Peyer's patch (tissue), 4 donors: ENCODE measurements around the gene C6orf47. TPM values are rescaled to one million over a fixed set of nuclear protein-coding genes. Genes with fewer than 3 reads are reported as not detected.

Experiments used
- DNase-seq, 3 donors: peaks; one replicate each; pipeline ENCODE4 v3.0.0-alpha.2; 2017 to 2019
- H3K27ac ChIP-seq, 4 donors: fragments of 200-600 bp; sonication (generic); one replicate each; pipeline ENCODE4 v1.5.1; 2016 to 2019
- H3K27me3 ChIP-seq, 2 donors: fragments of 200-600 bp; sonication (generic); one replicate each; pipeline ENCODE4 v1.5.1; 2019
- H3K36me3 ChIP-seq, 3 donors: fragments of 200-600 bp; sonication (generic); one replicate each; pipeline ENCODE4 v1.5.1; 2016 to 2019
- H3K4me1 ChIP-seq, 4 donors: fragments of 200-600 bp; sonication (generic); one replicate each; pipeline ENCODE4 v1.5.1; 2016 to 2019
- H3K4me3 ChIP-seq, 4 donors: fragments of 200-600 bp; sonication (generic); 1 replicate in 3 of 4; 2 replicates in 1 of 4; pipeline ENCODE4 v1.5.1; 2016 to 2019; ENCODE audit warnings: mild to moderate bottlenecking in 1 of 4
- H3K9me3 ChIP-seq, 4 donors: fragments of 200-600 bp; sonication (generic); one replicate each; pipeline ENCODE4 v1.5.1; 2016 to 2019; ENCODE audit warnings: mild to moderate bottlenecking in 1 of 4
- POLR2A ChIP-seq, 2 donors: fragments of 450-650 bp; IDR thresholded peaks; one replicate each; pipeline ENCODE4 v1.5.1; 2017; ENCODE audit warnings: antibody characterized with exemption in 2 of 2, mild to moderate bottlenecking in 2 of 2, moderate library complexity in 2 of 2
- total RNA-seq, 4 donors: library from RNA; depleted of rRNA; stranded (reverse); fragments of >200 nt; gene quantifications; one replicate each; pipeline ENCODE4 v1.1.0, GENCODE V29; 2016
- TF ChIP-seq, protein P1 (sequence below), 6 experiments: fragments of 450-650 bp in 4 of 6; fragments of 200-600 bp in 2 of 6; sonication (generic) in 1 of 6; IDR thresholded peaks; one replicate each; pipeline ENCODE4 v1.5.1; 2017 to 2019; ENCODE audit warnings: antibody characterized with exemption in 6 of 6, mild to moderate bottlenecking in 3 of 6, moderate library complexity in 1 of 6

C6orf47 gene
- total RNA-seq, 4 donors from 2014 or later, result 26.4 to 46.7 (median 37.2) TPM

DNA sequence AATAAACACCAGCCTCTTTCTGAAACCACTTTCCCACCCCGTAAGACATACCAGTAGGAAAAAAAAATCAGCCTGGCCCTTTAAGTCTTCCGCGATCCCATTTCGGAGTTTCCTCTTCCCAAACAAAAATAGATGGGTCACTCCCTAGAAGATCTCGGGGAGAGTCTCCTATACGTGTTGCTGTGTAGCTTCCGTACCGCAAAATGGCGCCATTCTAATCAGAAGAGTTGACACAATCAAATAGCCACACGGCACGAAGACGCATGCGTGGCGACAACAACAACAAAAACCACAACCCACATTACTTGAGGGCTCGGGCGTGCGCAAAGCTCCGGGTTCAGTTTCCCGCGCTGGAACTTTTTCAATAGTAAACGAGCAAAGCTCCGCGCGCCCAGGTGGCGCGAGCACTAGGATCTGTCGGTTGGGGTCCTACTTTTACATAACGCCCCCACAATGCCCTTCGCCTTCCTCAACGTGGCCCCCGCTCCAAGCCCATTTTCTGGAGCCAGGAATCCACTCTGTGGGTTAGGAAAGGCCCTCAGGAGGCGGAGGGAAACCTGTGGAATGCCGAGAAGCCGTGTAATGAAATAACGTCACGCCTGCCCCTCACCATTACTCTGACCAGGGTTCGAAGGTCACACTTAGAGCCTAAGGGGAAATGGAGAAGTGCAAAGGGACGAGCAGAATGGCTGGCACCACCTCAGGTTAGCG is 4.4 kb upstream of the C6orf47 start, which contains the start of gene GPANK1:
TSS of gene GPANK1 (minus strand) at position 208 of the 711 bp plus-strand sequence. CDS start 519 bp downstream, outside the sequence.
- Histone ChIP-seq H3K27ac (peak within 1 kb of the TSS; percentile 92 to 99 (median 95)), H3K9me3 (no peaks in the 10 kb centered on the region), H3K4me3 (peak within 1 kb of the TSS; percentile 68 to 95 (median 79)), H3K4me1 (peaks cover 2 to 46% (median 5%) of the 10 kb centered on the region in 4 donors), H3K27me3 (no peaks in the 10 kb centered on the region), H3K36me3 (peaks cover 0 to 38% (median 0%) of the 10 kb centered on the region in 3 donors)
- TF ChIP-seq POLR2A (IDR thresholded peaks at IDR 0.05), result peak; percentile 62 to 81
- TF ChIP-seq, protein P1, sequence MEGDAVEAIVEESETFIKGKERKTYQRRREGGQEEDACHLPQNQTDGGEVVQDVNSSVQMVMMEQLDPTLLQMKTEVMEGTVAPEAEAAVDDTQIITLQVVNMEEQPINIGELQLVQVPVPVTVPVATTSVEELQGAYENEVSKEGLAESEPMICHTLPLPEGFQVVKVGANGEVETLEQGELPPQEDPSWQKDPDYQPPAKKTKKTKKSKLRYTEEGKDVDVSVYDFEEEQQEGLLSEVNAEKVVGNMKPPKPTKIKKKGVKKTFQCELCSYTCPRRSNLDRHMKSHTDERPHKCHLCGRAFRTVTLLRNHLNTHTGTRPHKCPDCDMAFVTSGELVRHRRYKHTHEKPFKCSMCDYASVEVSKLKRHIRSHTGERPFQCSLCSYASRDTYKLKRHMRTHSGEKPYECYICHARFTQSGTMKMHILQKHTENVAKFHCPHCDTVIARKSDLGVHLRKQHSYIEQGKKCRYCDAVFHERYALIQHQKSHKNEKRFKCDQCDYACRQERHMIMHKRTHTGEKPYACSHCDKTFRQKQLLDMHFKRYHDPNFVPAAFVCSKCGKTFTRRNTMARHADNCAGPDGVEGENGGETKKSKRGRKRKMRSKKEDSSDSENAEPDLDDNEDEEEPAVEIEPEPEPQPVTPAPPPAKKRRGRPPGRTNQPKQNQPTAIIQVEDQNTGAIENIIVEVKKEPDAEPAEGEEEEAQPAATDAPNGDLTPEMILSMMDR (IDR thresholded peaks at IDR 0.05), result no peak
- DNase-seq, result peak; percentile 89 to 97 (median 94)

DNA sequence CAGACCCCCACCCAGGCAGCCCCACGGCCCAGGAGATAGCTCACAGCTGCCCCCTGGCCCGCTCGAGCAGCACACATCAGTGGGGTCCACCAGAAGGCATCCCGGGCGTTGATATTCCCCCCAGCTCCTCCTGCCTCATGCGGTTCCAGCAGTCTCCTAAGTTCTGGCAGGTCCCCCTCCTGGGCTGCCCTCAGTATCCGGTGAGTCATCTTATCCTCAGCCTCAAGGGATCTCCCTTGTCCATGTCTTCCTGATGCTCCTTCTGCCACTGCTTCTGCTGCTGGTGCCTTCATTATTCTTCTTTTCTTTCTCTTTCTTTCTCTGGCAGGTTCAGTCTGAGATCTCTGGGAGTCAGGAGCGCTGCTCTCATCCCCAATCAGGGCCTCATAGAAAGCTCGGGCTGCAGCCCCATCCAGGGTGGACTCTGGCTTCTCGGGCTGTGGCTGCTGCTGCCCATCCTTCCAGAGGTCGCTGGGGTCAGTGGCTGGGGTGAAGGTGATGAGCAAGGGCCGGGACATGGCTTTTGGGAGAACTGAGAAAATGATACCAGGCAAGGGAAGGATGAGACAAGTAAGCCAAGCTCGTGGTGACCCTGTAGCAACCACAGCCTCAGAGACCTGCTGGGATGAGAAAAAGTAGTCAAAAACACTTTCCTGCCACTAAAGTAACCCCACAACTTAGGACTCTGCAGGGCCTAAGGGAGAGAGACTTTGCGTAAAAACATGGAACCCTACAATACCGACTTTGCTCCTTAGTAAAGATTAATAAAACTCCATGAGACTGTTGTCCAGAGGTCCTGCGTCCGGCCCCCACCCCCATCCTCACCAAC is 3.6 kb upstream of the C6orf47 start:
- Histone ChIP-seq H3K27ac (peak overlapping the region; percentile 92 to 99 (median 95)), H3K9me3 (no peaks in the 10 kb centered on the region), H3K36me3 (peaks cover 0 to 31% (median 0%) of the 10 kb centered on the region in 3 donors), H3K4me1 (peaks cover 4 to 53% (median 10%) of the 10 kb centered on the region in 4 donors), H3K27me3 (no peaks in the 10 kb centered on the region), H3K4me3 (peak overlapping the region; percentile 68 to 95 (median 79))
- TF ChIP-seq, protein P1 (IDR thresholded peaks at IDR 0.05), result no peak
- TF ChIP-seq POLR2A (IDR thresholded peaks at IDR 0.05), result no peak
- DNase-seq, result peak in 1 of 3 donors; percentile 61

DNA sequence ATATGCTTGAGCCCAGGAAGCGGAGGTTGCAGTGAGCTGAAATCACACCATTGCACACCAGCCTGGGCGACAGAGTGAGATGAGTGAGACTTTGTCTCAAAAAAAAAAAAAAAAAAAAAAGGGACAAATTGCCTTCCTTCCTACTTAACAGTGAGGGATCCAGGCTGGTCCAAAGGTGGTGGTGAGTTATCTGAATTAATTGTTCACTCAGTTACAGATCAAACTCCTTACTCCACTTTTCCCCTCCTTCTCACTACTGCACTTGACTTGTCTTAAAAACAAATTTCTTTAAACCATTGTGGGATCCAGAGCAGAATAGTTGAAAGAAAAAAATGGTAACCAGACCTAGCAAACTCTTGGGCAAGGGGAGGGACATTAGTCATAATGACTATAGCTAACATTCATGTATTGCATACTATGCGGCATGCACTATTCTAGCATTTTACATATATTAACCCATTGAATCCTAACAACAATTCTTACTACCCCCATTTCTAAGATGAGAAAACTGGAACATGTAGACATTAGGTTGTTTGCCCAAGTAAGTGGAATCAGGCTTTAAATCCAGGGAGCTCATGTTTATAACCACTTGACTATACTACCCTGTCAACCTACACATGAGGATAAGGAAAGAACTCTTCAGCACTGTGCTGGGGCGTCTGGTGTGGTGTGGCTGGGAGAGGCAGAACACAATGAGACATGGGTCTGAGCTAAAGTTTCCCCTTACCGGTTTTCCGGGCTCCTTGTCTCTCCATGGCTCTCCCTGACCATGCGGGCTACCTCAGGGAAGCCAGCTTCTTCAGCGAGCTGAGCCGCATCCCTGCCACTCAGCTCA is 2.8 kb upstream of the C6orf47 start:
- peak overlapping the region; percentile 68 to 95 (median 79) for H3K4me3 ChIP-seq
- H3K27ac ChIP-seq, result peak overlapping the region; percentile 92 to 99 (median 95)
- peaks cover 9 to 61% (median 18%) of the 10 kb centered on the region in 4 donors for H3K4me1 ChIP-seq
- no peaks in the 10 kb centered on the region for H3K9me3 ChIP-seq
- H3K27me3 ChIP-seq, result no peaks in the 10 kb centered on the region
- H3K36me3 ChIP-seq, result peaks cover 0 to 23% (median 0%) of the 10 kb centered on the region in 3 donors
- DNase-seq, result no peak
- TF ChIP-seq, protein P1 (IDR thresholded peaks at IDR 0.05), result no peak
- TF ChIP-seq POLR2A (IDR thresholded peaks at IDR 0.05), result no peak

DNA sequence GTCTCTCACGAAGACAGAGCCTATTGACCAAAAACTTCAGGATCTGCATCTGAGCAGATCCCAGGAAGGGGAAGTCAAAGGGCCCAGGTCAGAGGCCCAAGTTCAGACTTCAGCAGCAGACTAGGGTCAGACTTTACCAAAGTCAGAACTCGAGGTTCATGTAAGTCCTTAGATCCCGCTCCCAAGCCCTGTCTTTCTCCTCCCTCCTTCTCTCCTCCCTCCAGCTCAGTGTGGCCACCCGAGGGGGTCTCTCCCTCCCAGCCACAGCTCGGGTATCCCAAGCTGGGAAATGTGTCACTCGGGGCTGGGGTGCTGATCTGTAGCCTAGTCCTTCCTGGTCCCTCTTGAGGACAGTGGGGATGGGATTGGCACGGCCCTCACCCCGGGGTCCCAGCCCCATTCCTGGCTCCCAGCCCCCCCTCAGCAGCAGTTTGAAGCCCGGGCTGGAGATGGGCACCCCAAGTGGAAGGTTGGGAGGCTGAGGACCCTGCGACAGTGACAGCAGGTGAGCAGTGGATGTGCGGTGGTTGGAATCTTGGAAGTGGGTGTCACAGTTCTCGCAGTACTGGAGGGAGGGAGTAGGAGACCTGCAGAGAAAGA is 1.6 kb upstream of the C6orf47 start:
- Histone ChIP-seq H3K36me3 (peaks cover 0 to 20% (median 0%) of the 10 kb centered on the region in 3 donors), H3K4me3 (no peak overlapping the region), H3K27me3 (no peaks in the 10 kb centered on the region), H3K9me3 (no peaks in the 10 kb centered on the region), H3K4me1 (peaks cover 9 to 68% (median 19%) of the 10 kb centered on the region in 4 donors), H3K27ac (no peak overlapping the region)
- TF ChIP-seq POLR2A (IDR thresholded peaks at IDR 0.05), result no peak
- TF ChIP-seq, protein P1 (IDR thresholded peaks at IDR 0.05), result no peak
- DNase-seq, result no peak
